Pancreas (tissue), 10 donors: ENCODE measurements around the gene CUX1. TPM values are rescaled to one million over a fixed set of nuclear protein-coding genes. Genes with fewer than 3 reads are reported as not detected.

ENCODE experiments used
- ATAC-seq, 4 donors: fragments of 200-7000 bp; cut with Tn5 transposase; one replicate each; pipeline versions ENCODE4 v1.8.0 to v1.9.1; 2020; ENCODE audit warnings: mild to moderate bottlenecking in 4 of 4, moderate library complexity in 4 of 4
- DNase-seq, 6 donors: peaks; one replicate each; pipeline ENCODE4 v3.0.0-alpha.2; 2020
- FAIRE-seq: peaks from 2 replicates; lab custom pipeline; 2012; peaks lifted over from hg19 to GRCh38; lab: Jason Lieb, UNC
- H3K27ac ChIP-seq, 4 donors: fragments of 200-600 bp; sonication (generic); 1 replicate in 3 of 4; 2 replicates in 1 of 4; pipeline versions ENCODE4 v1.5.0 to v1.8.0; 2020
- H3K27me3 ChIP-seq, 4 donors: fragments of 200-600 bp; one replicate each; pipeline ENCODE4 v1.8.0; 2021
- H3K36me3 ChIP-seq, 3 donors: fragments of 200-600 bp; sonication (generic) in 1 of 3; one replicate each; pipeline versions ENCODE4 v1.5.0 to v1.8.0; 2020 to 2021
- H3K4me1 ChIP-seq, 3 donors: fragments of 200-600 bp; one replicate each; pipeline ENCODE4 v1.8.0; 2021
- H3K4me3 ChIP-seq, 4 donors: fragments of 200-600 bp; sonication (generic) in 2 of 4; one replicate each; pipeline versions ENCODE4 v1.5.0 to v1.8.0; 2020 to 2021
- H3K9me3 ChIP-seq, 4 donors: fragments of 200-600 bp; one replicate each; pipeline ENCODE4 v1.8.0; 2021
- CTCF ChIP-seq, 4 donors: fragments of 200-600 bp; sonication (generic) in 3 of 4; IDR thresholded peaks; one replicate each; pipeline versions ENCODE4 v1.5.0 to v1.8.0; 2021; ENCODE audit warnings: antibody characterized with exemption in 4 of 4
- WGBS, 2 donors: extraction: QIAGEN DNeasy Blood & Tissue Kit; methylation state at CpG; one replicate each; pipeline ENCODE4 v1.1.7; 2013; 5-methylcytosine and 5-hydroxymethylcytosine counted together
- intact Hi-C, 3 donors: fragments of 100-400 bp; cut with DNase I; formaldehyde crosslinking; loops; one replicate each; pipeline versions ENCODE4 v1.11.1 to v1.14.2; 2022
- polyA plus RNA-seq, 2 donors: library from polyadenylated mRNA; stranded (reverse); fragments of 200-250 nt; gene quantifications; one replicate each; pipeline ENCODE4 v1.2.3, GENCODE V29; 2013
- total RNA-seq, 6 donors: library from RNA; stranded (reverse); fragmentation: NEBNext Ultra II Directional in 4 of 6; extraction: Animal tissue kit (Norgen Biotek cat#: 25700) in 4 of 6; gene quantifications; one replicate each; pipeline versions ENCODE4 v1.2.1 to v1.2.4, GENCODE V29; 2021 to 2023
- donor health status: healthy with polysubstance abuse.
- donor health status: DM: no; HTN: no; CAD: no; lungs with moderate emphysema.
- donor health status: DM: no; HTN: no; CAD: no.
- donor health status: control.
- donor health status: control.
- donor health status: Bipolar disorder and iron deficiency.
- donor health status: DM: yes; HTN: yes; CAD: no.
- donor health status: DM: no; HTN: no; CAD: no.
- donor health status: DM: no; HTN: no; CAD: no.
- donor health status: DM: yes; HTN: yes; CAD: no.

The CUX1 gene
- total and polyA plus RNA-seq, 8 donors = 18.9 to 61.2 (median 45.1) TPM

- WGBS, 2 donors = 59 to 63% methylated on average over 9 of the region's 9 CpGs
- H3K27me3 ChIP-seq = no peaks in the 10 kb centered on the region
- H3K4me1 ChIP-seq = peaks cover 0 to 23% (median 3%) of the 10 kb centered on the region in 3 donors
- FAIRE-seq = no peak
- intact Hi-C loops = no loop called here
- no peaks in the 10 kb centered on the region for H3K9me3 ChIP-seq
- TF ChIP-seq CTCF (IDR thresholded peaks at IDR 0.05) = no peak
- peak in 2 of 6 donors; percentile 40 to 67 for DNase-seq
- no peak overlapping the region for H3K27ac ChIP-seq
- no peak overlapping the region for H3K4me3 ChIP-seq
- ATAC-seq = peak; percentile 52 to 75 (median 64)
- H3K36me3 ChIP-seq = no peaks in the 10 kb centered on the region
These were observed 123.4 kb downstream of the CUX1 start for GRCh38 chr7:101940830-101941229.

DNA sequence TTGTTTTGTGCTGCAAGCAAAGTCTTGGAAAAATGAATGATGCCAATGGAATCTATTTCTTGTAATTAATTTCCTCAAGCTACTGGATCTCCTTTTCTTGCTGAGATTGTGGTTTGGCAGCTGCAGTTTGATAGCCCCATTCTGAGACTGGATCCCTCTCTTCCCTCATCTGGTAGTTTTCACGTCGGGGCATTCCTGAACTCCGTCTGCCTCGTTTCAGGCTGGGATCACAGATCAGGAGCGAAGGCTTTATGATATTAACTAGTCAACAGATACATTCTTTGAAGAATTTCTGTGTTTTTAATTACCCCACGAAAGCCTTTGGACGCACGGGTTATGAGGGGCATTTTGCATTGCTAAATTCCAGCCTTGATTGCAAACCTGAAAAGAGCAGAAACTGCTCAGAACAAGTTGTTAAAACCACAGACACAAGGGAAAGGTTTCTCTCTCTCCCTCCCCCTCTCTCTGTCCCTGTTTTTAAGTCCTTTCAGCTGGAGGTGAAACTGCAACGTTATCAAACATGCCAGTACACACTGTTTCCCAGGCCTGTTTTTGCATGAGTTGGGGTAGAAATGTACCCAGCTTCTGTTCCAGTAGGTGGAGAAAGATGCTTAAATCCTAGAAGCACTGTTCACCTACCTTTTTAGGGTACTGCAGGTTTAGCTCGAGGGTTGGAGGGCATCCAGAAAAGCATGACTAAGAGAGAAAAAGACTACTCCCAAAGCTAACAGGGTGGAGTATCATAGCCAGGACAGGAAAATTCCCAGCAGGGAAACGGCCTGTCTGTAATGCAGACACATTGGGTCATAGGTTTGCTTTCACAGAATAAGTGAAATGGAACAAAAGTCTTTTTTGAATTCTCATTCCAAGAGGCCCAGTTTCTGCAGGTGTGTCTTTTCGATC is 124.3 kb downstream of the CUX1 start:
- Histone ChIP-seq H3K36me3 (no peaks in the 10 kb centered on the region), H3K27me3 (no peaks in the 10 kb centered on the region), H3K4me3 (no peak overlapping the region), H3K27ac (peak overlapping the region in 2 of 4 donors; percentile 28 to 35), H3K4me1 (peaks cover 0 to 23% (median 3%) of the 10 kb centered on the region in 3 donors), H3K9me3 (no peaks in the 10 kb centered on the region)
- intact Hi-C loops = no loop called here
- peak in 1 of 6 donors; percentile 27 for DNase-seq
- 49 to 56% methylated on average over 12 of the region's 12 CpGs for WGBS, 2 donors
- no peak for FAIRE-seq
- peak; percentile 58 to 84 (median 76) for ATAC-seq
- no peak for TF ChIP-seq CTCF (IDR thresholded peaks at IDR 0.05)

DNA sequence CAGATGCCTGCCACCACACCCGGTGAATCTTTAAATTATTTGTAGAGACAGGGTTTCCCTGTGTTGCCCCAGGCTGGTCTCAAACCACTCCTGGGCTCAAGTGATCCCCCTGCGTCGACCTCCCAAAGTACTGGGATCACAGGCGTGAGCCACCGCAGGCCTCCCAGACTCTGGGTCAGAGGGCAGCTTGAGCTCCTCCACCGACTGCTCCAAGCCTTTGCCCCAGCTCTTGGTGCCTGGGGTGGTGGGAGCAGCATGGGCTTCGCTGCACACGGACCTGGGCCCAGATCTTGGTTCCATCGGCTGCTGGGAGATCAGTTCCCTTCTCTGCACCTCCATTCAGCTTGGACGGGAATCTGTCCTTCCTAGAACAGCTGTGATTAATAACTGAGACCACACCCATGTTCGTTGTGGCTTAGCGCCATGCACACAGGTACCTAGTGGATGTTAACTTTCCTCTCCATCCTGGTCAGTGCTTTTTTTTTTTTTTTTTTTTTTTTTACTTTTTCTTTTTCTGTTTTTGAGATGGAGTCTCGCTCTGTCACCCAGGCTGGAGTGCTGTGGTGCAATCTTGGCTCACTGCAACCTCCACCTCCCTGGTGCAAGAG is 125.3 kb downstream of the CUX1 start:
- DNase-seq (no peak), FAIRE-seq (no peak), ATAC-seq (peak in 2 of 4 donors; percentile 41 to 49)
- Histone ChIP-seq H3K4me1 (peaks cover 0 to 23% (median 4%) of the 10 kb centered on the region in 3 donors), H3K36me3 (no peaks in the 10 kb centered on the region), H3K4me3 (no peak overlapping the region), H3K27me3 (no peaks in the 10 kb centered on the region), H3K27ac (peak overlapping the region in 2 of 4 donors; percentile 28 to 35), H3K9me3 (no peaks in the 10 kb centered on the region)
- WGBS, 2 donors = 80 to 85% methylated on average over 13 of the region's 13 CpGs
- TF ChIP-seq CTCF (IDR thresholded peaks at IDR 0.05) = no peak
- intact Hi-C loops = no loop called here

GRCh38 chr7:101943306-101943705 is 125.9 kb downstream of the CUX1 start:
- H3K9me3 ChIP-seq = no peaks in the 10 kb centered on the region
- no peak for ATAC-seq
- DNase-seq = no peak
- H3K36me3 ChIP-seq = no peaks in the 10 kb centered on the region
- no peak for TF ChIP-seq CTCF (IDR thresholded peaks at IDR 0.05)
- peaks cover 0 to 23% (median 9%) of the 10 kb centered on the region in 3 donors for H3K4me1 ChIP-seq
- no peak overlapping the region for H3K27ac ChIP-seq
- 92 to 94% methylated on average over 15 of the region's 15 CpGs for WGBS, 2 donors
- no peak for FAIRE-seq
- H3K27me3 ChIP-seq = no peaks in the 10 kb centered on the region
- no peak overlapping the region for H3K4me3 ChIP-seq
- intact Hi-C loops = no loop called here
